ENCODE measurements around the gene SMOC2.

Gene SMOC2

GRCh38 chr6:168716581-168716980 is 275.6 kb downstream of the SMOC2 start:
- DNase-seq, result no peak

GRCh38 chr6:168717491-168717890 is 276.5 kb downstream of the SMOC2 start:
- no peak for DNase-seq

Data from fibroblast of skin of right biceps (primary cell).